Germinal center (tissue), 1 donor: ENCODE results near the gene MAP4K3.

ENCODE experiments used
- DNase-seq: peaks from one replicate; pipeline ENCODE4 v3.0.0; 2012; ENCODE audit warnings: mixed read lengths, low spot score

MAP4K3 gene

DNA sequence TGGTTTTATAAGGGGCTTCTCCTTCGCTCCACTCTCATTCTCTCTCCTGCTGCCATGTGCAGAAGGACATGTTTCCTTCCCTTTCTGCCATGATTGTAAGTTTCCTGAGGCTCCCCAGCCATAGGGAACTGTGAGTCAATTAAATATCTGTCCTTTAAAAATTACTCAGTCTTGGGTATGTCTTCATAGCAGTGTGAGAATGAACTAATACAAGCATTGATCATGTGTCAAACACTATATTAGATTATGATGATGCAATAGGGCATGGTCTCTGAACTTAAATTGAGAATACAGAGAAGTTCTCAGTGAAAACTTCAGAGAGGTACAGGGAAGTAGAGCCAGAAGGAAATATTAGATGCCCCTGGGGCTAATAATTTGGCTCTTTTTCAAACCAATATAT lies 5.9 kb upstream of the MAP4K3 start:
- DNase-seq = no peak

DNA sequence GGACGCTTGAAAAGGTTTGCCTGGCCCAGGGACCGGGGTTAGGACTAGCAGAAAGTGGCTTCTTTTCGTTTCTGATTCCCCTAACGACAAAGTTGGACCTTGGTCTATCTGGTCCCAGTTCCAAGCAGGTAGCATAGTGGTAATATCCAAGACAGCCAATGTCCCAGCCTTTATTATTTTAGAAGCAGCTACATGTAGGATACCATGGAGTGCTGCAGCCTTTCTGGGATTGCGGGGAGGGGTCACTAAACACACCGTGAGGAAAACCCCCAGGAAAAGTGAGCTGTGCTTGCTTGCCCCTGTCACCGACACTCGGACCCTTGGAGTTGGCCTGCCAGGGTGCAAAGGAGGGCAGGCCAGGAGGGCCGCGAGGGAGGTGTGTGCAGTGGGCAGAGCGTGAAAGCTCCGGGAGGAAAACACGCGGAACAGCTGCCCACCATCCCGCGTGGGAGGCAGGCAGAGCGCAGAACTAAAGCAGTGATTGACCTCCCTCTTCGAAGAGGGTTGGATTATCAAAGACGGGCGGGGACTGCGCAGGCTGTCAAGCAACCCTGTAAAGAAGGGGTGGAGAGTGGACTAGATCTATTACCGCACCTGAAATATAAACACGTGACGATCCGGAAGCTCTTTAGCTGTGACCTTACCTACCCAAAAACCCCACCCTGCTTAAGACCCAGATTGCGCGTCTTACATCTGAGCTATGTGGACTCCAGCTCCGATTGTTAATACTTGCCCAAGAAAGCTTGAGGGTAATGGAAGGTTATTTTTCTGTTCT lies 624 bp upstream of the MAP4K3 start:
- peak; percentile 49 for DNase-seq

DNA sequence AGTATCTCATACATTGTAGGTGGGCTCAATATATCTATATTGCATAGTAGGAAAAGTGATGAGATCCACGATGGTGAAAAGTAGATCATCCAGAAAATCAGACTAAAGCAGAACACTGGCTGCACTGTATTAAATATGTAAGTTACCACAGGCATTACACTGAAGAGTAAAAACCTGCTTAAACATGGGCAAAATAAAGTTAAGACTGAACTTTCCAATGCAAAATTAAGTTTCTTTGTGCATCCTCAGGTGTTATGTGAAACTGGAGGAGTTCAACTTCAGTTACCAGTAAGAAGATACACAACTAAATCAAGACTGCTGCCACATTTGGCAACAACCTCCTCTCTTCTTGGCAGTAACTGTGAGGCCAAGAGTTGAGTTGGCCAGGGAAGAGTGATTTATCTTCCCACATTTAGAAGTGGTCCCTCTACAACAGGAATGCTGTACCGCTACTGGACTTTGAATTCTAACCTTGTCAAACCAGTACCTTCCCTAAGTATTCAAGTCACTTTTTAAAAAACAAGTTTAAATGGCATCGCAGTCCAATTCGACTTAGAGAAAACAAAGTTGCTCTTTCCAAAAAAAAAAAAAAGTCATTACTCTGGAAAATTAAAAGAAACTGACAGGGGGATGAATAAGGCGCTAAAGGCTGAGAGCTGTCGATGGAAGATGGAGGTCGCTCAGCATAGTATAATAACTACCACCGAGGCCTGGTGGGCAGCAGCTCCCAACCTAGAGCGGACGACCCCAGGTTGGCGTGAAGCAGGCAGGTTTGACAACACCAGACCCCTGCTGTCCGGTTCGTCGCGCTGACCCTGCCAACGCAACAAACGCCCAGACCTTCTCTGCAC lies 1.1 kb downstream of the MAP4K3 start:
- no peak for DNase-seq

DNA sequence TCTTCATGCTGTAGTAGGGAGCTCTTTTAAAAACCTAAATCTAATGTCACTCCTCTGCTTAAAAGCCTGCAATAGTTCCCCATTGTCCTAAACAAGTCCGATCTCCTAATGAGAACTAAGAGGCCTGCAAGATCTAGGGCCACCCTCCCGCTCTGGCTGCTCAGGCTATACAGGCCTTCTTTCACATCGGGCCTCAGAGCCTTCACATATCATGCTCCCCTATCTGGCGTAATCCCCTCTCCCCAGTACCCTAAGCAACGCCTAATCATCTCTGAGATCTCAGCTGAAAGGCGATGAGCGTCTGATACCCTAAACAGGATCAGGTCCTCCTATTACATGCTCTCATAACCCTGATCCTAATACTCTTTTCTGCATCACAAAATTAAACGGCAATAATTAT lies 1.9 kb downstream of the MAP4K3 start:
- DNase-seq = no peak

DNA sequence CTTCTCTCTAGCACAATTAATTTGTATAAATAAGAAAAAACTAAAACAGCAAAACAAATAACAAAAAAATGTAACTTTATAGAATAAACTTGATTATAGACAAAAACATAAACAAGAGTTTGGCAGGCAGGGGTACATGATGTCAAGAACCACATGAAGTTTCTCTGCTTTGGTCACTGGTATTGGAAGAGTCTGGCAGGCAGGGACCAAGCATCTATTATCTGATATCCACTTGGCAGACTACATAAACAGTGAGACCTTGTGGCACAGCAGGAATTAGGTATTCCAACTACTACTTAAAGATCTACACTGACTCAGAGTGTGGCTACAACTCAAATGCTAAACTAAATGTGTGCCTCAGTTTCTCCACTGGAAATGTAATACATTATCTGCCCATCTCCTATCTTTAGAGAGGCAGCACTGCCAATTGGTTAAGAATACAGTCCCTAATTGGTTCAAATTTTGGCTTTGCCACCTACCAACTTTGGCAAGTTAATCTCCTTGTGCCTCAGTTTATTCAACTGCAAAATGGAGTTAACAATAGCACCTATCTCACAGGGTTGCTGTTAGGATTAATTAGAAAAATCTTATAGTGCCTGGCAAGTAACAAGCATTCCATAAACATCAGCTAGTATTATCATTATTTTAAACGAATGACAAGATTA lies 2.7 kb downstream of the MAP4K3 start:
- no peak for DNase-seq

DNA sequence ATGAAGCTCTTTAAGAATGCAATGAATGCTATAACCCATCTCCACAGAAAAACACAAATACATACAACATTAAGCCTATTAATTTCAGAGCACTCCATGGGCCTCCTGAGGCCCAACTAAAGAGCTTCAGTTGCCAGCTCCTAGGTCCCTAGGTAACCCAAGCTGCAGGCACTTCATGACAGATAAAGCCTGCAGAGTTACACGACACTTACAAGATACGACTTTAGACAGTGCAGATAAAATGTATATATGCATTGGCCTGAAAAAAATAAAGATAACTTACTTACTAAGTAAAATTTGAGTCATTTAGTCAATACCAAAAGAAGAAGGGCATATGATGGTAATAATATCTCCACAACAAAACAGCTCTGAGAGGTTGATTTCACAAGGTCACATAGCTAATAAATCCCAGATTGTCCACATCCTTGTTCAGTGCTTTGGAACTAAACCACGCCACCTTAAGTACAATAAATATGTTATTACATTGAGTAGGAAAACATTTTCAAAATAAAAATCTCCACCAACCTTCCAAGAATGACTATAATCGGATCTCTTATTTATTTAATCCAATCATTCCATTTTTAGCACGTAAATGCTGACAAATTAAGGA lies 3.4 kb downstream of the MAP4K3 start:
- DNase-seq = no peak

DNA sequence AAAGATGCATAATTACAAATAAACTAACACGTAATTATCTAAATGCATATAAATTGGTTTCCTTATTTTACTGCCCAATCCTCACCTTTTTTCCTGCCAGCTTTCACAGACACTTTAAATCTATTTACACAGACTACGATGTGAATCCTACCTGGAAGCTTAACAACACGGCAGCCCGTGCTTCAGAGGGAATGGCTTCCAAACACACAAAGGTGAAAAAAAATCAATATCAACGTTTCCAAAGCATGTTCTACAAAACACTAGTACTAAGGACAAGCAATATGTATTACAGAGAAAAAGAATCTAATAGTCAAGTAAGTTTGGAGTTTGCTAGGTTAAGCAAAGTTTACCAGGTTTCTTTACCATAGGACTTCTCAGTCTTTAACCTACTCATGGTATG lies 4.4 kb downstream of the MAP4K3 start:
- DNase-seq = no peak

DNA sequence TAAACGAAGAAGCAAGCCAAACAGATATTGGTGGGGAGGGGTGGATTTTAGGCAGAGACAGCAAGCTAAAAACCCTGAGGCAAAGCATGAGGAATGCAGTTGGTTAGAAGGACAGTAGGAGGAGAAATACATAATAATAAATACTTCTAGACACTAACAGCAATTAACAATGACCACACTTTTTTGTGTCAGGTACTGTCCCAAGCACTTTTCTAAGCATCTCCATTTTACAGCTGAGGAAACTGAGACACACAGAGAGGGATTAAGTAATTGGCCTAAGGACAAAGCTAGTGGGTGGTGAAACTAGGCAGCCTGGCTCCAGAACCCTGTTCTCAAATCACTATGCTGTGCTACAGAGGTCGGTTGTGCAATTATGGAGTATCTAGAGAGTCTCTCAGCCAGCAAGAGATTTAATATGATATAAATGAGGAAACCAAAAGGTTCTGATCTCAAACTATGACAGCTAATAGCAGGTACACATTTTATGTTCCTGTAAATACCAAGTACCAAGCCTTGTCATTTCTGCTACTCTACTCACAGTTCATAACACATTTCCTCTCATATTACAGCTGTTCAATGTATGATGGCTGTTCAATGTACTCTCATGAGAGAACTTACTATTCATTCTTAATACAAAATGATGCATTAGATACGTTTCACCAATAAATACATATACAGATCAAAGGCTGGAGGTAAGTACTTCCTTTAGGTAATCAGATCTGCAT lies 5.3 kb downstream of the MAP4K3 start:
- DNase-seq = no peak

DNA sequence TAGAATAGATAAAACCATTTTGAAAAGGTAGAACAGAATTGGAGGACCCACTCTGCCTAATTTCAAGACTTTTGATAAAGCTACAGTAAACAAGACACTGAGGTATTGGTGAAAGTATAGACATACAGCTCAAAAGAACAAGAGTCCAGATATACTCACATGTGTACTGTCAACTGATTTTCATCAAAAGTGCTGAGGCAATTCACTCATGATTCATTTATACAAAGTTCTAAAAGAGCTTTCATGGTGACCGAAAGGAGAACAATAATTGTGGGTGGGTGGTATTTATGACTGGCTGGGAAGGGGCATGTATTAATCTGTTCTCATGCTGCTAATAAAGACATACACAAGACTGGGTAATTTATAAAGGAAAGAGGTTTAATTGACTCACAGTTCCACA lies 7.3 kb downstream of the MAP4K3 start:
- DNase-seq = no peak

DNA sequence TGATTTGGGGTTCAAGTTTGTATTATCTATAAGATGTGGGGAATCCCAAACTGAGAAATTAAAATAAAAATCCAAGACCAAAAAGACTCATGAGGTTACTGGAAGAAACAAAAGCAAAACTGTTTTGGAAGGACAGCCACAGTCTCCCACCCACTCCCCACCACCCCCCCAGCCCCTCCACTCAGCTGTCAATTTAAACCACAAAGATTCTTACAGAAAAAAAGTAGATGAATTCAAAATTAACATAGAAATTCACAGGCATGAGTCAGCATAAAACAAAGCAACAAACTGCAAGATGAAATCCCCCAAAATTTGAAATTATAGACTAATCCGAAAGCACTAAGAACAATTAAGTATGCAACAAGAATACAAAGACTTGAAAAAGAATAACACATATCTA lies 12.1 kb downstream of the MAP4K3 start:
- DNase-seq = no peak

DNA sequence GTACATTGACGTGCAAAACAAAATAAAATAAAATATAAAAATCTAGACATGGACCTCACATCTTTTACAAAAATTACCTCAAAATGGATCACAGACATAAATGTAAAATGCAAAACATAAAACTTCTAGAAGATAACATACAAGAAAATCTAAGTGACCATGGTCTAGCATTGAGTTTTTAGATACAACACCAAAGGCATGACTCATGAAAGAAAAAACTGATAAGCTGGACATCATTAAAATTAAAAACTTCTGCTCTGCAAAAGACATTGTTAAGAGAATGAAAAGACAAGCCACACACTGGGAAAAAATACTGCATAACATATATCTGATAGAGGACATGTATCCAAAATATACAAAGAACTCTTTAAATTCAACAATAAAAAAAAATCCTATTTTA lies 14.4 kb downstream of the MAP4K3 start:
- DNase-seq = no peak

DNA sequence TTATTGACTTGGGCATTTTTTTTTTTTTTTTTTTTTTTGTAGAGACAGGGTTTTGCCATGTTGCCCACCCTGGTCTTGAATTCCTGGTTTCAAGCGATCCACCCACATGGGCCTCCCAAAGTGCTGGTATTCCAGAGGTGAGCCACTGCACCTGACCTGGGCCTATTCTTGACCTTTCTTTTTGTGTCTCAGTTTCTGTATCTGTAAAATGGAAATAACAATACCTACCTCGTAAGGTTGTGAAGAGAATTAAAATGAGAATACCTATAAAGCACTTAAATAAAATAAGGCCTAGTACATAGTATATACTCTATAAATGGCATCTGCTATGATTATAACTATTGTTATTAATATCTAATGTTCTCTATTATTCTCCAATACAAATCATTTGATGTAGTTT lies 15.7 kb downstream of the MAP4K3 start:
- no peak for DNase-seq

DNA sequence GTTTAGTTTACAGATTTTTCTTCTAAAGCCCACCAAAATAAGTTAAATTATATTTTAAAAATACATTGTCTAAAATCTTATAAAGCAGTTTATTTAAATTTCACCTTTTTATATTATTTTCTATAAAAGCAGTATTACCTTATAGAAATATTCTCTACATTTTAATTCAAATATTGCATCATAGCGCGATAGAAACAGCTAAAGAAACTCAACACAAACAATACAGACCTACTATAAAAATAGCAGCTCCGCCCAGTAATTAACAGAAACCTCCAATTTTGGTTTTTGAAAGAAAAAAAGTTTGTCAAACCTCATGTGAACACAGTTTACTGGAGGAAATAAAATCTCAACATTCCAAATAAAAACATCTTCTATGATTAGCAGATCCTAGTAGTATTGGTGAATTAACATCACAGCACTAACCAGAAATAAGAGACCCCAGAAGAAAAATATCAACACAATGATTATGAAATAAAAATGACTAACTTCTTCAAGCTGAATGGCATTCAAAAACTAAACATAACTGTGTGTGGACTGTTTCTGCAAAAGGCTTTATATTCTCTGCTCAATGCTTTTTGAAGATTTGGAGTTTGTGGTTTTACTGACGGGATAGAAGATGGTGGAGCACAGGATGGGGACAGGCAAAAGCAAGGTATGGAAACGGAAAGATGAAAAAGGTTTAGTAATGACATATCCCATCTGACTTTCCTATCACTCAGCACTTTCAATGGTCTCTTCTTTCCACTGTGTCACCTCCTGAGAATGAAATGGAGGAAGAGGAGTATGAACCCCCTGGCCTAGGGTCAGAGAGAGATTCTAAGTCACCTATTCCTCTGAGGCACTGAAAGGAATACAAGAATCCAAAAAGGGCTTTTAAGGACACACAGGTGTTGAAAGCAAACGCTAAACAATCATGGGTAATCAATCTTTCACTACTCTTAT lies 17.5 kb downstream of the MAP4K3 start:
- DNase-seq = no peak

DNA sequence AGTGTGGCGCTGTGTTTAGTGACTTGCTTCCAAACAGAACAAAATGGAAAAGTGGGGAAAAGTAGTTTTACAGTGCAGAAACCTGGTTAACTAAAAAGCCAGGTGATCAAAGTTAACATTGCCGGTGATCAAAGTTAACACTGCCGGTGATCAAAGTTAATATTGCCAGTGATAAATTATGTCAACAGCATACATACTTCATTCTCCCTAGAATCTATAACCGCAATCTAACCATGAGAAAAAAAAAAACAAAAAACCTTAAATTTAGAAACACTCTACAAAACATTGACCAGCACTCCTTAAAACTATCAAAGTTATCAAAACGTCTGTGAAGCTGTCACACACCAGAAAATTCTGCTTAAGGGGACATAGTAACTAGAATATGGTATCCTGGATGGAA lies 18.6 kb downstream of the MAP4K3 start:
- DNase-seq = no peak

DNA sequence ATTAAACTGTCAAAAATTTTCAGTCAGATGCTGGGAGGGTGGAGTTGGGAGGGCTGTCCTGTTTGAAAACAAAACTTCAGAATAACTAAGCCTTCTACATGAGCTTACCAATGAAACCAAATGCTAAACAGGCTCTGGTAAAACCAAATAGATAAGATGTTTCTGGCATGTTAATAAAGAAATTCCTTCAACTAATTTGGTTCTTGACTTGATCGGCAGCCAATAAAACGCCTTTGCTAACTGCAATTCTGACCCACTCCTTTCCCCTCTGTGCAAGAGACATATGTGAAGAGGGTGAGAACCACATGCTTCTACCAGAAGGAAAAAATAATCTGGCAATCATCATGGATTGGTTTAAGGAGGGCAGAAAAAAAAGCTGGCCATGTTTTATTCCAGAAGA lies 20.9 kb downstream of the MAP4K3 start:
- DNase-seq = no peak

DNA sequence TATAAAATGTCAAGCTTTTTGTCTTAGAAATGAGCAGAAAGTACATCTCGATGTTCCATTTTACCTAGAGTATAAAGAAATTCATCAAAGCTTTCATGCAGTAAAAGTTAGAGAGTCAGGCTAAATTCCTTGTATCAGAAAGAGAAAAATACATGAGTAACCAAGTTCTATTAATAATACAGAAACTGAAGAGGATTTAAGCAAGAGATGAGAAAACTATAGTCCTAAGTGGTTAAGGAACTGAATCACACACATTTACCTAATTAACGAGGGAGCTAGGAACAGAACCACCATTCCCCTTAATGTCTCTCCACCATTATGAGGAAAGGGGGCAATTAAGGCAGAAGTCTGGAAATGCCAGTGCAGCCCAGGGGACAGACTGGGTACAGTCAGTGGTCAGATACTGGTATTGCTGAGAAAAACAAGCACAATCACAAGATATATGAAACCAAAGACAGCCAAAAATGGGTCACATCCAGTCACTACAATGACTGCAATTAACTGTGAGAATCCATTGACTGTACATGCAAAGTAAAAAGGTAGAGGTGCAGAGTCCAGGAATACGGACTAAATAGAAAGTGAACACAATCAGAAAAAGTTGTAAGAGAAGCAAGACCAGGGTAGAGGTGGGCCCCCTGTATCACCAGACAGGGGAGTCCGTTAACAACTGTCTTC lies 23.9 kb downstream of the MAP4K3 start:
- no peak for DNase-seq

DNA sequence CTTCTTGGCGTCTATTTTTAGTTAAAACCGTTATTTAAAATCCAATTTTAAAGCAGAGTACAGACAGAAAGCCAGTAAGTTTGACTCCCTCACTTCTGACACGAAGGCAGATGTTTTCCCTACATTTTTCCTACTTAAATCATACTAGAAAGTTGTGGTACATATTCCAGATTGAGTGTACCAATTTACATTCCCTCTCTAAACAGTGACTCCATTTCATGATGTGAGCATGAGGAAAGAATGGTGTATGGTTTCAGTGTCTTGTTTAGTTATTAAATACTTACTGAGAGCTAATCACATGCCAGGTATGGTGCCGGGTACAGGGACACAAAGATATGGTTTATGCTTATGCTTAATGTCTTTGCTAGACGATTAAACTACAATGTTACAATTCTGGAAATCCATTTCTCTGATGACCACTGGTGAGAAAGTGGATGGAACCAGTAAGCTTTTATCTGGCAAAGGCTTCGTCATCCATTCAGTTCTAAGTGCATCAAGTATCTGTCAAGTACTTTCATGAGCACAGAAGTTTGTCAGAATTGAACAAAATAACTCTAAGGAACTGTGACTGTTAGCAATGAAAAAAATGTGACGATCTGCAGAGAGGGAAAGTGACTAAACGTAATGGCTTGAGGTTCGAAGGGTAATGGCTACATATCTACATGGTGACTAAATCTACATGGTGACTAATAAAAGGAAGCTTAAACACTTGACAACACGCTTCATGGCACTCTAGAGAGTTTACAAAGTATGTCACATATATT lies 25.7 kb downstream of the MAP4K3 start:
- no peak for DNase-seq

DNA sequence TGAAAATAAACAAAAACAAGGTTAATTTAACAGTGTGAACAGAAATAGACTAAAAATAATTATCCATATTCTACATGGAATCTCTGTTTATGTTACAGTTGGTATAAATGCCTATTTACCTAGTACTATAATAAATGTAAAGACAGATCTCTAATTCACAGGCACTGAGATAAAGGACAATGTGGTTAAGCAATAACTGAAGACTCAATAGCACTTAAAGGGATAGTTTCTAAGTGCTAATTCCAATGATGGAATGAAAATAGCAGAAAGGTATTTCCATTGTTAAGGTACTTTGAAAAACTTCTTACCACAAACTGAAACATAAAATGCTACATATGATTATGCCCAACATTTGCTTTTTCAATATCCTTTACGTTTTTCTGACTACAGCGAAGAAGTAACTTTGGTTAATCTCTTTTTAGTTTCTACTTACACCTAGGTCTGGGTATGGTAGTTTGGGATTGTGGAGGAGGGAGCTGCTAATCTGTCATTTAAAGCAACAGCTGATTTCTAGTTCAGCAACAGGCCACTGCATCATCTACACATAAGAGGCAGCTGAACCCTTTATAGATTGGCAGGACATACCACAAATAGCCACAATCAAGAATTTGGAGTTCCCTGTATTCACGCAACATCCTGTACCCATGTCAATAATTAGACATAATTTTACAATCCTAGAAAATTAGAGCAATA lies 27.2 kb downstream of the MAP4K3 start:
- DNase-seq = no peak
